GM19025 (cell line): ENCODE measurements around the gene IRAK1.
"Not testable (repeated sequence)": the region's sequence is repeated elsewhere in the genome, so short reads cannot be mapped to it uniquely, and the experiment has no call there.

Source experiments
- ATAC-seq: cut with Tn5 transposase; IDR thresholded peaks from one replicate; pipeline ENCODE4 v1.9.1; 2021; ENCODE audit warnings: mild to moderate bottlenecking, low read depth, moderate library complexity; ENCODE audit not compliant: unreplicated experiment

Gene IRAK1

GRCh38 chrX:154004315-154004714 is 15.4 kb downstream of the IRAK1 start:
- no peak for ATAC-seq

DNA sequence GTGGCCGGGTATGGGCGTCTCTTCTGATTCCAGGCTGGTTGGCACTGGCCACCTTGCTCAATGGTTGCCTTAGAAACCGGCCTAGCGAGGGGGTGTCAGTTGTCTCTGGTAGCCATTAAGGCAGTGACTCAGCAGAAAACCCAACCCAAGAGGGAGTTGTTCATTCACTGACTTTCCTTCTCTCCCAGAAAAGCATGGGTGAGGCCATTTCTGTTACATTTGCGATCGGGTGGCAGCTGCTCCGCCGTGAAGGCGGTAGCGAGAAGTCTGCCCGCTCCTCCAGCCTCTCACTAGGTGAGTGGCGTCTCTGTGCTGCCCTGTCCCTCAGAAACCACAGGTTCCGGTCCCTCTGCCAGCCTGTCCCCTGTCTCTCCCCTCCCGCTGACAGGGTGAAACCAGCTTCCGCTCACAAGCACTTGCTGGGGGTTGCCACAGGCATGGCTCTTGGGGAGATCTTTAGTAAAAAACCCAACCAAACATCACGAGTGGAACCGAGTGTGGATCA is 17.4 kb downstream of the IRAK1 start:
- ATAC-seq, result no peak

DNA sequence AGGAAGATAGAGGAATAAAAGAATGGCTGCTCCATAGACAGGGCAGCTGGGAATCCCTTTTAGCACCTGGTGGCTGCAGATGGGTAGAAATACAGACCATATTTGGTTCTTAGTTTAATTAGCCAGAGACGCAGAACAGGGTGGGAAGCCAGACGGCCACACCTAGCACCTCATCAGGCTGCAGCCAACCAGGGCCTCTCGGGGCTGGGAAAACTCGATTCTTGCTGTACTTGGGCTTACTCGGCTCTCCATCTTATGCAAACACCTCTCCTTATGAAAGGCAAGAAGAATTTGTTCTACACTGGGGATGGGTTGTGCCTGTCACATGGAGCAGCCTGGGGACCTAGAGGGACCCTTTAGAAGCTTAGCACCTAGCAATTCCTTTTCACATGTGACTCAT is 19.7 kb downstream of the IRAK1 start:
- no peak for ATAC-seq

GRCh38 chrX:153999359-154000037 is 20.2 kb downstream of the IRAK1 start:
- ATAC-seq, result no peak

GRCh38 chrX:153995504-153995903 is 24.2 kb downstream of the IRAK1 start:
- ATAC-seq, result no peak

DNA sequence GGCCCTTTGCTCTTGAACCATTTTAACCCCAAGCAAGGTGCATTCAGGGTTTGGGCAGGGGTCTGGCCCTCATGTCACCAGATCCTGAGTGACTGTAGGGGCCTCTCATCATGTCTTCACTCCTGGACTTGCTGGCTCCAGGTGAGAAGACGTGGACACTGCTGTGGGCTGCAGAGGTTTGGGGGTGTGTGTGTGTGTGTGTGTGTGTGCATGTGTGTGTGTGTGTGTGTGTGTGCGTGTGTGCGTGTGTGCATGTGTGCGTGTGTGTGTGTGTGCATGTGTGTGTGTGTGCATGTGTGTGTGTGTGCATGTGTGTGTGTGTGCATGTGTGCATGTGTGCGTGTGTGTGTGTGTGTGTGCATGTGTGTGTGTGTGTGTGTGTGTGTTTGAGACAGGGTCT is 25.3 kb downstream of the IRAK1 start:
- ATAC-seq, result not testable (repeated sequence)

- no peak for ATAC-seq
These were observed 25.7 kb downstream of the IRAK1 start for GRCh38 chrX:153993978-153994377.

- no peak for ATAC-seq
These were observed 26.6 kb downstream of the IRAK1 start for GRCh38 chrX:153993079-153993478.

DNA sequence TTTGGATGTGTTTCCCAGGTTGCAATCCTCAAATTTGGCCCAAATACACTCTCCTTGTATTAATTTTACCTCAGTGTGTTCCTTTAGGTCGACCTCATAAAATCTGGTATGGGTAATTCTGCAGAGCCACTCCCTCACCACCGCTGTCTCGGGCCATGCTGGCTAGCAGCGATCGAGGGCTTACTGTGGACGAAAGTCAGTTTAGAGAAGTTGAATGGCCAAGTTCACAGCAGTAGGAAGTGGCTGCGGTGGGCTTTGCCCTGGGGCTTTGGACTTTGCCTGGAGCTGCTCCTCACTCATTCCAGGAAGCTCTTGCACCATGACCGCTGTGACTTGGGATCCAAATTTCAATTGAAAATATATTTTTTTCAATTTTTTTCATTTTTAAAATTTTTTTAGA is 27.5 kb downstream of the IRAK1 start:
- no peak for ATAC-seq

GRCh38 chrX:153991013-153991580 is 28.6 kb downstream of the IRAK1 start:
- ATAC-seq, result no peak

DNA sequence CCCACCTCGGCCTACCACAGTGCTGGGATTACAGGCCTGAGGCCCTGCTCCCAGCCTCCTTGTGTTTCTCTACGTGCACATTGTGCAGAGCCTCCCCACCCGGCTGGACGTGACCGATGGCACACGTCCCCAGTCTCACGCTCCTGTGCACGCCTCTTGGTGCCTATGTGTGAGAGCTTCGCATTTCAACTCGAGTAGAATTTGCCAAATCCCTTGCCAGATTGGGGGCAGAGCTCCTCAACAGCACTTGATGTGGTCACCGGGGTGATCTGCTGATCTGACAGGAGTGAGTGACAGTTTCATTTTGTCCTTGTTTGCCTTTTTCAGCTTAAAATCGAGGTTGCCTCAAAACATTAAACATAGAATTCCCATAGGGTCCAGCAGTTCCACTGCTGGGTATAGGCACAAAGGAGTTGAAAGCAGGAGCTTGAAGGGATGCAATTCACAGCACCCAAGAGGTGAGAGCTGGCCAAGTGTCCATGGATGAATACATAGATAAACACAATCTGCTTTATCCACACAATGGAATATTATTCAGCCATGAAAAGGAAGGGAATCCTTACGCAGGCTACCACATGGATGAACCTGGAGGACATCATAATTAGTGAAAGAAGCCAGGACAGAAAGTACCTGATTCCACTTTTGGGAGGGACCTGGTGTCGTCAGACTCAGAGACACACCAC is 29.6 kb downstream of the IRAK1 start:
- ATAC-seq, result no peak

- no peak for ATAC-seq
These were observed 31.2 kb downstream of the IRAK1 start for GRCh38 chrX:153988493-153988892.

DNA sequence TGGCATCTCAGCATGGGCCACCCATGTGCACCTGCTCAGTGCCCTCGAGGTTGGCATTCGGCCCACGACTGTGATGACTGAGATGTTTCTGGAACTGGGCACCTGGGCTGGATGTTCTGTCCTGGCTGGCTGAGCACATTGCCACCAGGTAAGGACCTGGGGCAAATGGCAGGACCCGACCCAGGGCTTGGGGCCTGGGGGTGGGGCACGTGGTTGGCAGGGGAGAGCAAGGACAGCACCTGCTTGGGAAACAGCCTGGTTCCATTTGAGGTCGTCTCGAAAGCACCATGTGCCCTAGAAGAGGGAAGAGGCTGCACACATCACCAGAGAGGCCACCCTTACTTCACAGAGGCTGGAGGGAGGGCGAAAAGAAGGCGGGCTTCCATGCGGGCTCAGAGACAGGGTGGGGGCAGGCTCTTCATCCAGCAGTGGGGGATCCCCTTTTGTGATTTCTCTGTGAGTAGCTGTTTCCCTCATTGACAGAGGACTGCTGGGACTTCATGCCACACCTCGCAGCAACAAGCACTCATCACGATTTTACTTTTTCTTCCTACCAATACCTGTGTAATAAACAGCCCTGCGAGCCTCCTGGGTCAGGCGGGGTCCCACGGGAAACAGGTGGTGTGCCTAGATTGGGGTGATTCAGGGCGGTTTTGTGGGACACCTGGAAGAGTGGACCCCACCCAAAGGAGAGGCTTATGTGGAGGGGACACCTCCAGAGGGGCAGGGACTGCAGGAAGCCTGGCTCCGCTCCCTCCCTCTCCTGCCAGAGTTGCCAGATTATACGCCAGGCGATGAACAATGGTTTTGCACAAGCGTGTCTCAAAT is 35.1 kb downstream of the IRAK1 start:
- no peak for ATAC-seq

- ATAC-seq, result no peak
These were observed 36.3 kb downstream of the IRAK1 start for GRCh38 chrX:153983321-153983801.

DNA sequence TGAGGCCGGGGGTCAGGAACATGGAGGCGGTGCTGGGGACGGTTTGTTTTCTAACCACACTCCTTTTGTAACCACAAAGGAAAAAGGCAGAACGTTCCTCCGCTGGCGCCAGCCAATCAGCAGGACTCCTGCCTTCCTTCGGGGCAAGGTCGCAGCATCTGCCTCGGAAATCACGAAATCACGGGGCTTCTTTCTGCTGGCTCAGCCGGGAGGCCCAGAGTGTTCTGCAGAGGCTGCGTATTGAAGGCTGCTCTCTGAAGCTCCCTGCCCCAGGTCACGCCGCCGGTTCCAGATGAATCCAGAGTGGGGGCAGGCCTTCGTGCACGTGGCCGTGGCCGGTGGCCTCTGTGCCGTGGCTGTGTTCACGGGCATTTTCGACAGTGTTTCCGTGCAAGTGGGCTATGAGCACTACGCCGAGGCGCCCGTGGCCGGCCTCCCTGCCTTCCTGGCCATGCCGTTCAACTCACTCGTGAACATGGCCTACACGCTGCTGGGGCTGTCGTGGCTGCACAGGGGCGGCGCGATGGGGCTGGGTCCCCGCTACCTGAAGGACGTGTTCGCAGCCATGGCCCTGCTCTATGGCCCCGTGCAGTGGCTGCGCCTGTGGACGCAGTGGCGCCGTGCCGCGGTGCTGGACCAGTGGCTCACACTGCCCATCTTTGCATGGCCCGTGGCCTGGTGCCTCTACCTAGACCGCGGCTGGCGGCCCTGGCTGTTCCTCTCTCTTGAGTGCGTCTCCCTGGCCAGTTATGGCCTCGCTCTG is 37.8 kb downstream of the IRAK1 start:
- no peak for ATAC-seq

DNA sequence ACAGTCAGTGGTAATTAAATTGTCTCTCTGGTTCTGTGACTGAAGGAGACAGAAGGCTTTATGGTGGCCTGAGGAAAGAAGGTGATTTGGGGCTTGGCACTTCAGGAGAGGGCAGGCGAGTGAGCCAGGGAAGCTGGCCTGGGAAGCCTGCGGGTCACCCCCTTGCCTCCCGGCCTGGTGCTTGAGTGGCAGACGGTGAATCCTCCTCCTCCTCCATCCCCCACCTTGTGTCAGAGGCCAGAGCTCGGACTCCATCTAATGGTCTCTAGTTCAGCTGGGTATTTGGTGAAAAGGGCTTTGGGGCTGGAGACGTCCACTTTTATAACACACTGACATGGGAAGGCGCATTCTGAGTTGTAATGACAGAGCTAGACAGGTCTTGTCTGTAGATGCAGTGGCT is 38.5 kb downstream of the IRAK1 start:
- ATAC-seq, result no peak

GRCh38 chrX:153980394-153980793 is 39.3 kb downstream of the IRAK1 start:
- peak; percentile 66 for ATAC-seq

- ATAC-seq, result no peak
These were observed 44.9 kb downstream of the IRAK1 start for GRCh38 chrX:153974726-153975286.

- ATAC-seq, result no peak
These were observed 45.5 kb downstream of the IRAK1 start for GRCh38 chrX:153974003-153974725.
